ENCODE results near the gene SDHA.

DNA sequence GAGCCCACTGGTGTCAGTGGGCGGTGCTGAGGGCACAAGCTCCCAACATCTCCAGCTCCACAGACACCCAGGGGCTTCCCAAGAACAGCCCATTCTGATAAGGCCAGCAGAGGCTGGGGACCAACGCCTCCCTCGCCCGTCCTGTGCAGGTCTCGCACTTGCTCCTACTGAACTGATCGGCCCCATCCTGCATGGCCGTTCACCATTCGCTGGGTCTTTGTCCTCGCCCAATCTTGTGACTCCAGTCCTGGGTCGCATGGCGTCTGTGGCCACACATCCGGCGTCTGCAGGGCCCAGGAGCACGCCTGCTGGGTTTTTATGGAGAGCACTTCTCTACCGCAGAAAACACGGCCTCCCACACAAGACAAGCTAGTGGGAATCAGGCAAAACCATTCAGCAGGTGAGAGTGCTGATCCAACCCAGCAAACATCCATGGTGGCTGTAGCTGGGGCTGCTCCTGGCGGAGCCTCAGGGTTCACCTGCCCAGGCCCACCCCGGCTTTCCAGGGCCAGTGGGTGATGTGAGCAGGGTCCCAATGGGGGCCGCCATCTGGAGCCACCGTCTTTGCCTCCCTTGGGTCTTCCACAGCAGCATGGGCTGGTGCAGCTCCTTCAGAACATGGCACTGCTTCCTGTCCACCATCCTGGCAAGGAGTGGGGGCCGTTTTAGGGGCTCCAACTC lies 19.5 kb upstream of the SDHA start:
- TF ChIP-seq, protein P1, sequence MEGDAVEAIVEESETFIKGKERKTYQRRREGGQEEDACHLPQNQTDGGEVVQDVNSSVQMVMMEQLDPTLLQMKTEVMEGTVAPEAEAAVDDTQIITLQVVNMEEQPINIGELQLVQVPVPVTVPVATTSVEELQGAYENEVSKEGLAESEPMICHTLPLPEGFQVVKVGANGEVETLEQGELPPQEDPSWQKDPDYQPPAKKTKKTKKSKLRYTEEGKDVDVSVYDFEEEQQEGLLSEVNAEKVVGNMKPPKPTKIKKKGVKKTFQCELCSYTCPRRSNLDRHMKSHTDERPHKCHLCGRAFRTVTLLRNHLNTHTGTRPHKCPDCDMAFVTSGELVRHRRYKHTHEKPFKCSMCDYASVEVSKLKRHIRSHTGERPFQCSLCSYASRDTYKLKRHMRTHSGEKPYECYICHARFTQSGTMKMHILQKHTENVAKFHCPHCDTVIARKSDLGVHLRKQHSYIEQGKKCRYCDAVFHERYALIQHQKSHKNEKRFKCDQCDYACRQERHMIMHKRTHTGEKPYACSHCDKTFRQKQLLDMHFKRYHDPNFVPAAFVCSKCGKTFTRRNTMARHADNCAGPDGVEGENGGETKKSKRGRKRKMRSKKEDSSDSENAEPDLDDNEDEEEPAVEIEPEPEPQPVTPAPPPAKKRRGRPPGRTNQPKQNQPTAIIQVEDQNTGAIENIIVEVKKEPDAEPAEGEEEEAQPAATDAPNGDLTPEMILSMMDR (IDR thresholded peaks at IDR 0.05) = no peak
- TF ChIP-seq POLR2AphosphoS5 (IDR thresholded peaks at IDR 0.05; ENCODE audit: low read depth, low read length) (no peak), SIN3A (IDR thresholded peaks at IDR 0.05; ENCODE audit: borderline replicate concordance, insufficient read depth, low read depth, low read length) (no peak), TCF7L2 (IDR thresholded peaks at IDR 0.05; ENCODE audit: low read depth, low read length) (no peak)

Data from Panc1 (cell line).